Stimulated activated CD4-positive, alpha-beta T cell treated with anti-CD3 and anti-CD28 coated beads, Interleukin-4, amount 100 ng/mL, for 4 hours (primary cell): ENCODE results near the gene POLRMT.
"Not testable (repeated sequence)": the region's sequence is repeated elsewhere in the genome, so short reads cannot be mapped to it uniquely, and the experiment has no call there.

Experiments
- DNase-seq, 2 experiments: peaks; one replicate each; pipeline ENCODE4 v3.0.0-alpha.2; 2020

Gene POLRMT

GRCh38 chr19:633068-633785, at the start of gene POLRMT:
POLRMT (minus strand) TSS chr19:633537; CDS start chr19:633512, 25 bp downstream.
- peak; percentile 92 to 97 for DNase-seq

DNA sequence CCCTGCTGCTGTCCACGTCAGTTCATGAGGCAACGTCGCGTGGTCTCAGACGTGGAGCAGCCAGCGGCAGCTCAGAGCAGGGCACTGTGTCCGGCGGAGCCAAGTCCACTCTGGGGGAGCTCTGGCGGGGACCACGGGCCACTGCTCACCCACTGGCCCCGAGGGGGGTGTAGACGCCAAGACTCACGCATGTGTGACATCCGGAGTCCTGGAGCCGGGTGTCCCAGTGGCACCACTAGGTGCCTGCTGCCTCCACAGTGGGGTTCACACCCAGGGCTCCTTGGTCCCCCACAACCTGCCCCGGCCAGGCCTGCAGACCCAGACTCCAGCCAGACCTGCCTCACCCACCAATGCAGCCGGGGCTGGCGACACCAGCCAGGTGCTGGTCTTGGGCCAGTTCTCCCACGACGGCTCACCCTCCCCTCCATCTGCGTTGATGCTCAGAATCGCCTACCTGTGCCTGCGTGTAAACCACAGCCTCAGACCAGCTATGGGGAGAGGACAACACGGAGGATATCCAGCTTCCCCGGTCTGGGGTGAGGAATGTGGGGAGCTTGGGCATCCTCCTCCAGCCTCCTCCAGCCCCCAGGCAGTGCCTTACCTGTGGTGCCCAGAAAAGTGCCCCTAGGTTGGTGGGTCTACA, 49.5 kb upstream of the POLRMT start:
- no peak for DNase-seq

- DNase-seq, result peak in 1 of 2 experiments; percentile 92
Measured at GRCh38 chr19:681029-682019, 48.0 kb upstream of the POLRMT start.

DNA sequence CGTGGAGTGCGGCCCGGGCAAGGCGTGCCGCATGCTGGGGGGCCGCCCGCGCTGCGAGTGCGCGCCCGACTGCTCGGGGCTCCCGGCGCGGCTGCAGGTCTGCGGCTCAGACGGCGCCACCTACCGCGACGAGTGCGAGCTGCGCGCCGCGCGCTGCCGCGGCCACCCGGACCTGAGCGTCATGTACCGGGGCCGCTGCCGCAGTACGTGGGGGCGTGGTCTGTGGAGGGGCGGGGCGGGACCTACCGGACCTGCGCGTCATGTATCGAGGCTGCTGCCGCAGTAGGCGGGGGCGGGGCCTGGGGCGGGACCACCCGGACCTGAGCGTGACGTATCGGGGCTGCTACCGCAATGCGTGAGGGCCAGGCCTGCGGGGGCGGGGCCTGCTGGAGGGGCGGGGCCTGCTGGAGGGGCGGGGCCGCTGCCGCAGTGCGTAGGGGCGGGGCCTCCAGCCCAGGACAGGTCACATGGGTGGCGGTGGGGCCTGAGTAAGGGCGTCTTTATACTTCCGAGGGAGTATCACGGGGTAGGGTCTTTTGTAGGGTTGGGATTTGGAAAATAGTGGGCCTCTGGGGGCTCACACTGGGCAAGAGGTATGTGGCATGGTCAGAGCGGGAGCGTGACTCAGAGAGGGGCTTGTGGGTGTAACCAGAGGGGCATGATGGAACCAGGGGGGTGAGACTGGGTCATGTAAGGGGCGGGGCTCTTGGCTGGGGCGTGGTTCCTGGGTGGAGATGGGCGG, 47.1 kb upstream of the POLRMT start:
- DNase-seq, result peak; percentile 99 to 100

- DNase-seq, result peak in 1 of 2 experiments; percentile 42
Measured at GRCh38 chr19:679418-680286, 46.3 kb upstream of the POLRMT start.

DNA sequence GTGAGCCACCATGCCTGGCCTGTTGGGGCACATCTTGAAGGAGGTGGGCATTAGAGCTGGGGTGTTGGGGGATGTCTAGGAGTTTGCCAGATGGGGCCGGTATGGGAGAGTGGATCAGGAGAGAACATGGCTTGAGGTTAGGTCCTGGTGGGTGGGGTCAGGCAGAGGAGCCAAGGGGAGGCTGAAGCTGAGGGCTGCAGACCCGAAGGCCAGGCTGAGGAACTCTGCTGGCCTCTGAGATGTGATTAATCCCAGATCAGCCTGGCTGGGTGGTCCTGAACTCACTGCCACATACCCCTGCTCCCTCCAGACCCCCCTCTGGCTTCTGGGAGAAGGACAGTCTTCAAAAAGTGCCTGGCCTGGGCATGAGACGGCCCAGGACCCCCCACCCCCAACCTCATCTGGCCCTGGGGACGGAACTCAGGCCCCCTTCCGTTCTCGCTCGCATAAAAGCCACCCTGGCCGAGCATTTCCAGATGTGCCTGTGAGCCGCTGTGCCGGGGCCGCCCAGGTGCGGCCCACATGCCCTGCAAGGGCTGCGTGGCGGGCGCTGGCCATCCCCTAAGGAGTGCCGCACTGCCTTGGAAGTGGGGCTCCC, 45.6 kb upstream of the POLRMT start:
- DNase-seq, result no peak

DNA sequence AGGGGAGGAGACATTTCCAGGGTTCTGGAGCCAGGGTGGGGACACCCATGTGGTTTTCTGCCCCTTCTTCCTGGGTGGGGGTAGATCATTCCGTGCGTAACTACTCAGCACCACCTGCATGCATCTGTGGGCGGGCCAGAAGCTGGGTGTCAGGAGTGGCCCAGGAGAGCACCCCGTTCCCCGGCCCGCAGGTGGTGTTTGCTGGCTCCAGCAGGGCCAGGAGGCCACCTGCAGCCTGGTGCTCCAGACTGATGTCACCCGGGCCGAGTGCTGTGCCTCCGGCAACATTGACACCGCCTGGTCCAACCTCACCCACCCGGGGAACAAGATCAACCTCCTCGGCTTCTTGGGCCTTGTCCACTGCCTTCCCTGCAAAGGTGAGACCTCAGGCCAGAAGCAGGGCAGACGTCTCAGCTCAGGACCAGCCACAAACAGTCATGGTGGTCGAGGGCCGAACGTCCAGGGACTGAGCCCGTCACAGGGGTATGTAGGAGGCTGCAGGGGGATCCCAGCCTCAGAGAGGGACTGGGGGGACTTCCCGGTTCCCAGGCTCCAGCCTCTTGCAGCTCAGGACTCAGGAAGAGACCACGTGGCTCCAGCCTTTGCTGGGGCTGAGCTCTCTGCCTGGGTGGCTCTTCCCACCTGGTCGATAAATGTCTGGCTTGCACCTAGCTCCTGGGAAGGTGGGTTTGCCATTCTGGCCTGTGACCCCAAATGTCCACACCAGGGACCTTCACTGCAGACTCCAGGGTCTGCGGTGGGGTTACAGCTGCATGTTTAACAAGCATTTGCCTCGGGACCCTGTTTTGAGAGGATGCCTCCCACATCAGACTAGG, 44.5 kb upstream of the POLRMT start:
- DNase-seq, result no peak

DNA sequence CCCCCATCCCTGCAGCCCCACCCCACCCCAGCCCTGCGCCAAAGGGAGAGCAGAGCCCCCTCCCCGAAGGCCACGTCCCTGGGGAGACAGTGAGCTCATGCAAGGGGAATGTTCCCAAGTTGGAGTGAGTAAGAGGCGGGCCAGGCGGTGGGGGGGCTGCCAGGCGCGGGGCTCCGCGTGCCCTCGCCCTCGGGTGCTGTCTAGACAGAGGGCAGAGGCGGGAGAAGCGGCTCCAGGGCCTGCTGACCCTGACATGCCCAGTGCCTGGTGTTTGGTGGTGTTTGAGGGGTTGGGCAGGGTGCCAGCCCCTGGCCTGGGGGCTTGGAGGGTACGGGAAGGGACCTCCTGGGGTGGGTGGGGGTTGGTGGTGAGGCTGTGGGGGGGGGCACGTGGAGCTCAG, 43.9 kb upstream of the POLRMT start:
- DNase-seq, result no peak

DNA sequence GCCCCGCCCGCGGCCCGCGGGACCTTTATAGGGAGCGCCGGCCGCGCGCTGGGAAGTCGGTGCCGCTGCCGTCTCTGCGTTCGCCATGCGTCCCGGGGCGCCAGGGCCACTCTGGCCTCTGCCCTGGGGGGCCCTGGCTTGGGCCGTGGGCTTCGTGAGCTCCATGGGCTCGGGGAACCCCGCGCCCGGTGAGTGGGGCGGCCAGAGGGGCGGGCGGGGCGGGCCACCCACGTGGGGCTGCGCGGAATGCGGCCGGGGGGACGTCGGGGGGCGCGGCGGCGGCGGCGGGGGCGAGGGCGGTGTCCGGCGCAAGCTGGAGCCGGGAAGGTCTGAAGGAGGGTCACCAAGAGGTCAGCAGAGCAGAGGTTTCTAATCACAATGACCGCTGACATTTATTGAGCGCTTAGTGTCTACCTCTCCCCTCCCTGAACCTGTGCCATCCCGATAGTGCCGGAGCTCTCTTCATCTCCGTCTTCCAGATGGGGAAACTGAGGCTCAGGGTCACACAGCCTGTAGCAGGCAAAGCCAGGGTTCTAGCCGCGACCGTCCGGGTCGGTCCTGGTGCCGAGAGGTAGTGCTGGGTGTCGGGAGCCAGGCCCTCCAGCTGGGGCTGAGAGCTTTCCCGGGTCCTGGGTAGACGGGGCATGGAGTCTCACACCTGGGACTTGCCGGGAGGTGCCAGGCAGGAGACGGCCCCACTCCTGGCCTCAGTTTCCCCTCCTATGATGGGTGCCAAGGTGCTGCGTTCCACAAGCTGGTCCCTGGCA, 43.2 kb upstream of the POLRMT start, which contains the start of gene FSTL3:
Gene FSTL3, plus strand, starts transcription at position 54 of the 767 bp plus-strand sequence. Its CDS starts 32 bp downstream, at position 86.
- DNase-seq, result no peak

DNA sequence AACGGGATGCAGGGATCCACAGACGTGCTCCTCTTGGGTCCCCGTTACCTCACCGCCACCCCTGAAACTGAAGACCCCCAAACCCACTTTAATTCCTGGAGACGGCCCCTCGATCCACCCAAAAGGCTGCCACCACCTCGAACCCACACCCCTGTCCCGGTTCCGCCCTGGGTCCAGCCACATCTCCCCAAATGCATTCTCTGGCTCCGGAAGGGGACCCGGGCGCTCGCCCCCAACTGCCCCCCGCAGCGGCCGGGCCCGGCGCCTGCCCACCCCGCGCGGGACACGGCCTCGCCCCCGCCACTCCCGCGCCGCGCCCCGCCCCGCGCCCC, 42.6 kb upstream of the POLRMT start:
- DNase-seq, result no peak

DNA sequence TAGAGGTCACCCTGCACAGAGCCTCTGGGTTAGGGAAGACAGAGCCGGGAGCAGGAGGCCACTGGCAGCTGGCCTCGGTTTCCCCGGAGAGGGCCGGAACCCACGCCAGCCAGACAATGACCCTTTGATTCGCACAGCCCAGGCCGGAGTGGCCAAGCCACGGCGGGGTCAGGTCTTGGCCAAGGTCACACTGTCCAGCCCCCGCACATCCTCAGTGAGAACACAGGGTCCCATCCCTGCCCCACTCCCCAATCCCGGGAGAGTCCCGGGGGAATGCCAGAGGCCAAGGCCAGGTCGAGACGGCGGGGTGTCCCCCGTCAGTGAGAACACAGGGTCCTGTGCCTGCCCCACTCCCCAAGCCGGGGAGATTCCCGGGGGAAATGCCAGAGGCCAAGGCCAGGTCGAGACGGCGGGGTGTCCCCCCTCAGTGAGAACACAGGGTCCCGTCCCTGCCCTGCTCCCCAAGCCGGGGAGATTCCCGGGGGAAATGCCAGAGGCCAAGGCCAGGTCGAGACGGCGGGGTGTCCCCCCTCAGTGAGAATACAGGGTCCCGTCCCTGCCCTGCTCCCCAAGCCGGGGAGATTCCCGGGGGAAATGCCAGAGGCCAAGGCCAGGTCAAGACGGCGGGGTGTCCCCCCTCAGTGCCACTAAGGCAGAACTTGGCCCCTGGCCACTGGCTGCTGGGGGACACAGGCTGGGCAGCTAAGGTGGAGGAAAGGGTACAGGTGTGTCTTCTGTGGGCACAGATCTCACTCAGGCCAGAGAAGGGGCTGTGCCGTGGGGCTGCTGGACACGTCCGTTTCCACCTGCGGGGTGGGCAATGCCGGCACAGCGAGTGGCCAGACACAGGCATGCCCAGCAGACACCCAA, 41.2 kb upstream of the POLRMT start:
- DNase-seq, result no peak

GRCh38 chr19:670609-671075, 37.3 kb upstream of the POLRMT start:
- DNase-seq, result no peak

DNA sequence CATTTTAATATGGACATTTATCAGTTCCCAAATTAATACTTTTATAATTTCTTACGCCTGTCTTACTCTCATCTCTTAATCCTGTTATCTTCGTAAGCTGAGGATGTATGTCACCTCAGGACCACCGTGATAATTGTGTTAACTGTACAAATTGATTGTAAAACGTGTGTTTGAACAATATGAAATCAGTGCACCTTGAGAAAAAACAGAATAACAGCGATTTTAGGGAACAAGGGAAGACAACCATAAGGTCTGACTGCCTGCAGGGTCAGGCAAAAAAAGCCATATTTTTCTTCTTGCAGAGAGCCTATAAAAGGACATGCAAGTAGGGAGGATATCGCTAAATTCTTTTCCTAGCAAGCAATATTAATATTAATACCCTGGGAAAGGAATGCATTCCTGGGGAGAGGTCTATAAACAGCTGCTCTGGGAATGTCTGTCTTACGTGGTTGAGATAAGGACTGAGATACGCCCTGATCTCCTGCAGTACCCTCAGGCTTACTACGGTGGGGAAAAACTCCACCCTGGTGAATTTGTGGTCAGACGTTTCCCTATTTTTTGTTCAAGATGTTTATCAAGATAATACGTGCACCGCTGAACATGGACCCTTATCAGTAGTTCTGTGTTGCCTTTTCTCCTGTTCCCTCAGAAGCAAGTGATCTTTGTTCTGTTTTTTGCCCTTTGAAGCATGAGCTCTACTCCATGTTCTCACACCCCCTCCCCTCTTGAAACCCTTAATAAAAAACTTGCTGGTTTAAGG, 35.5 kb upstream of the POLRMT start:
- not testable (repeated sequence) for DNase-seq

- DNase-seq, result not testable (repeated sequence)
Measured at GRCh38 chr19:666985-667573, 33.7 kb upstream of the POLRMT start.

GRCh38 chr19:664913-665443, 31.6 kb upstream of the POLRMT start:
- DNase-seq, result peak; percentile 75 to 82

- no peak for DNase-seq
Measured at GRCh38 chr19:663682-664117, 30.4 kb upstream of the POLRMT start.
